K562 (cell line): ENCODE measurements around the gene LRRC4. TPM values are rescaled to one million over a fixed set of nuclear protein-coding genes. Genes with fewer than 3 reads are reported as not detected.

Experiments
- ATF1 ChIP-seq, 2 experiments: fragments of 450-650 bp in 1 of 2; IDR thresholded peaks; 2 replicates each; pipeline ENCODE4 v1.6.1; 2016; ENCODE audit warnings: missing compliant biosample characterization in 1 of 2, missing genetic modification characterization in 1 of 2
- CBFA2T2 ChIP-seq: fragments of 450-650 bp; conservative IDR thresholded peaks from 2 replicates; pipeline ENCODE4 v1.6.1; 2017; ENCODE audit warnings: mild to moderate bottlenecking
- DNMT1 ChIP-seq: fragments of 450-650 bp; IDR thresholded peaks from 2 replicates; pipeline ENCODE4 v1.6.1; 2016; ENCODE audit warnings: antibody characterized with exemption, mild to moderate bottlenecking
- FUS ChIP-seq: fragments of 200-400 bp; formaldehyde crosslinking; optimal IDR thresholded peaks from 2 replicates; pipeline ENCODE3; 2017; ENCODE audit warnings: low read depth, low read length
- GATA2 ChIP-seq: sonication (generic); formaldehyde crosslinking; IDR thresholded peaks from 2 replicates; pipeline ENCODE4 v1.4.0; 2020; ENCODE audit warnings: mild to moderate bottlenecking, missing genetic modification reagents
- HDAC8 ChIP-seq: fragments of 450-650 bp; IDR thresholded peaks from 2 replicates; pipeline ENCODE4 v1.6.1; 2016; ENCODE audit warnings: mild to moderate bottlenecking, missing genetic modification characterization, moderate library complexity, missing compliant biosample characterization
- HLTF ChIP-seq: fragments of 450-650 bp; IDR thresholded peaks from 2 replicates; pipeline ENCODE4 v1.6.1; 2016
- MYNN ChIP-seq, 2 experiments: sonication (generic); formaldehyde crosslinking in 1 of 2; IDR thresholded peaks; 2 replicates each; pipeline versions ENCODE4 v1.5.0 to v1.6.1; 2016 to 2020; ENCODE audit warnings: antibody characterized with exemption in 1 of 2, missing genetic modification reagents in 1 of 2
- NR2C2 ChIP-seq, 2 experiments: fragments of 200-800 bp in 1 of 2; sonication (Bioruptor generic) in 1 of 2; sonication (generic) in 1 of 2; formaldehyde crosslinking in 1 of 2; IDR thresholded peaks; 2 replicates each; pipeline versions ENCODE4 v1.6.1 to v1.8.0; 2016 to 2022; ENCODE audit warnings: mild to moderate bottlenecking in 1 of 2, missing compliant biosample characterization in 1 of 2, missing genetic modification characterization in 1 of 2, missing genetic modification reagents in 1 of 2
- PHB2 ChIP-seq: fragments of 450-650 bp; IDR thresholded peaks from 2 replicates; pipeline ENCODE4 v1.6.1; 2017; ENCODE audit warnings: low read depth
- POLR2AphosphoS2 ChIP-seq: IDR thresholded peaks from 2 replicates; pipeline ENCODE4 v1.6.1; 2012; ENCODE audit warnings: low read length, improper control_type of control experiment
- PURB ChIP-seq: sonication (generic); formaldehyde crosslinking; IDR thresholded peaks from 2 replicates; pipeline ENCODE4 v1.9.0; 2021; ENCODE audit warnings: low read depth, mild to moderate bottlenecking, missing genetic modification reagents
- SMAD1 ChIP-seq: fragments of 150-350 bp; IDR thresholded peaks from 2 replicates; pipeline ENCODE4 v1.6.1; 2014; ENCODE audit warnings: low read length, low read depth; ENCODE audit not compliant: partially characterized antibody
- SMARCA4 ChIP-seq: fragments of 450-650 bp; IDR thresholded peaks from 2 replicates; pipeline ENCODE4 v1.6.1; 2016
- SMARCE1 ChIP-seq: fragments of 450-650 bp; IDR thresholded peaks from 2 replicates; pipeline ENCODE4 v1.7.1; 2016; ENCODE audit warnings: mild to moderate bottlenecking
- SNIP1 ChIP-seq: fragments of 450-650 bp; IDR thresholded peaks from 2 replicates; pipeline ENCODE4 v1.7.1; 2017; ENCODE audit warnings: low read depth, mild to moderate bottlenecking
- TEAD4 ChIP-seq, 2 experiments: sonication (generic) in 1 of 2; formaldehyde crosslinking in 1 of 2; IDR thresholded peaks; 2 replicates each; pipeline versions ENCODE4 v1.6.1 to v1.8.0; 2012 to 2022; ENCODE audit warnings: borderline replicate concordance in 1 of 2, inconsistent platforms in 1 of 2, low read length in 1 of 2, mild to moderate bottlenecking in 1 of 2, missing genetic modification reagents in 1 of 2
- TRIM24 ChIP-seq, 2 experiments: fragments of 450-650 bp; IDR thresholded peaks; 2 replicates each; pipeline ENCODE4 v1.6.1; 2016
- ZNF121 ChIP-seq: sonication (generic); formaldehyde crosslinking; conservative IDR thresholded peaks from 2 replicates; pipeline ENCODE4 v1.8.0; 2022; ENCODE audit warnings: missing genetic modification reagents
- ZNF57 ChIP-seq: fragments of 450-650 bp; formaldehyde crosslinking; IDR thresholded peaks from 2 replicates; pipeline ENCODE4 v1.4.0; 2020; ENCODE audit warnings: mild to moderate bottlenecking, moderate library complexity
- polyA plus RNA-seq, 8 experiments: library from polyadenylated mRNA; depleted of rRNA in 4 of 8; stranded (reverse) in 5 of 8; unstranded in 3 of 8; fragments of >200 nt; fragmentation: Nextera tagmentation in 2 of 8; fragmentation: Illumina TruSeq in 1 of 8; extraction: Ambion mirVana in 2 of 8; extraction: Trizol in 1 of 8; gene quantifications; 2 replicates each; pipeline versions ENCODE4 v1.2.1 to v1.2.3, GENCODE V29; 2011 to 2014; ENCODE audit warnings: inconsistent platforms in 1 of 8, missing spikeins in 1 of 8
- total RNA-seq, 7 experiments: library from RNA; depleted of rRNA in 6 of 7; stranded (reverse); fragments of >200 nt in 6 of 7; fragmentation: Illumina TruSeq in 2 of 7; extraction: Trizol in 2 of 7; gene quantifications; 2 replicates each; pipeline versions ENCODE4 v1.2.1 to v1.2.3, GENCODE V29; 2011 to 2021; ENCODE audit warnings: low replicate concordance in 1 of 7
- TF ChIP-seq, protein P1 (sequence below): fragments of 450-650 bp; IDR thresholded peaks from 2 replicates; pipeline ENCODE4 v1.6.1; 2016; ENCODE audit warnings: antibody characterized with exemption
- TF ChIP-seq, protein P2 (sequence below), 2 experiments: IDR thresholded peaks; 2 replicates each; pipeline ENCODE4 v1.6.1; 2012; ENCODE audit warnings: improper control_type of control experiment in 2 of 2, low read depth in 2 of 2, low read length in 2 of 2, borderline replicate concordance in 1 of 2
- TF ChIP-seq, protein P3 (sequence below): fragments of 250-450 bp; sonication (Bioruptor Pico); IDR thresholded peaks from 2 replicates; pipeline ENCODE4 v1.4.0; 2020; ENCODE audit warnings: mild to moderate bottlenecking, moderate library complexity

The LRRC4 gene
- total and polyA plus RNA-seq, 9 of the 15 experiments (the other 6 are each of a cell fraction or from before 2014, with no cell fraction given): 0.04 to 0.11 TPM; not detected in 7

DNA sequence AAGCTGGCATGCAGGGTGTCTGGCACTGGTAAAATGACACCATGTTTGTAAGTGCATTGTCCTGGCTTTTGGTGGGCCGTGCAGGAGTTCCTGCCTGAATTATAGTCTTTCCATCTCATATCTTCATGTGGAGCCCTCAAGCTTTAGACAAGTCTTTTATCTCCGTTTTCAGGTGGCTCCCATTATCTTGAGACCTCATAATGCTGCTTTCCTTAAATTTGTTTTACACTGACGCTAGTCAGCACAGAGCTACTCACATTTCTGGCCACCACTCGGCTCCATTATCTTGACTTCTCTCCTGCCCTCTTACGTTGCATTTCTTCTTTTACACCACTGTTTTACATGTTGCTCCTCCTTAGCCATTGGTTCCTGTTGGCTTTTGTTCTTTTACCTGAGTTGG, 37.2 kb downstream of the LRRC4 start (continued):
- TF ChIP-seq SMAD1 (no peak), ZNF57 (no peak), CBFA2T2 (peak; percentile 76), FUS (no peak), TEAD4 (IDR thresholded peaks at IDR 0.05; ENCODE audit: low read length) (peak; percentile 79), TEAD4 (CRISPR knock-in tag; IDR thresholded peaks at IDR 0.05; ENCODE audit: borderline replicate concordance) (no peak), ATF1 (CRISPR knock-in tag; IDR thresholded peaks at IDR 0.05) (no peak), ATF1 (tag; IDR thresholded peaks at IDR 0.05) (0 out of 2 replicates have a peak, but pooled peaks have one; percentile 36), SMARCA4 (peak; percentile 72), ZNF121 (CRISPR knock-in tag) (no peak), PURB (CRISPR knock-in tag) (no peak), MYNN (IDR thresholded peaks at IDR 0.05) (0 out of 2 replicates have a peak, but pooled peaks have one; percentile 53), MYNN (CRISPR knock-in tag; IDR thresholded peaks at IDR 0.05) (no peak), GATA2 (CRISPR knock-in tag) (peak; percentile 50), NR2C2 (CRISPR knock-in tag; IDR thresholded peaks at IDR 0.05) (no peak), NR2C2 (tag; IDR thresholded peaks at IDR 0.05) (no peak), PHB2 (no peak), SMARCE1 (peak; percentile 62; the same call in 1 of the 2 replicates), HDAC8 (no peak), TRIM24 (IDR thresholded peaks at IDR 0.05) (peak in 1 of 2 experiments; percentile 46; a peak in 1 of 4 replicates), HLTF (no peak), DNMT1 (no peak), POLR2AphosphoS2 (no peak), SNIP1 (no peak)
- TF ChIP-seq, protein P1, sequence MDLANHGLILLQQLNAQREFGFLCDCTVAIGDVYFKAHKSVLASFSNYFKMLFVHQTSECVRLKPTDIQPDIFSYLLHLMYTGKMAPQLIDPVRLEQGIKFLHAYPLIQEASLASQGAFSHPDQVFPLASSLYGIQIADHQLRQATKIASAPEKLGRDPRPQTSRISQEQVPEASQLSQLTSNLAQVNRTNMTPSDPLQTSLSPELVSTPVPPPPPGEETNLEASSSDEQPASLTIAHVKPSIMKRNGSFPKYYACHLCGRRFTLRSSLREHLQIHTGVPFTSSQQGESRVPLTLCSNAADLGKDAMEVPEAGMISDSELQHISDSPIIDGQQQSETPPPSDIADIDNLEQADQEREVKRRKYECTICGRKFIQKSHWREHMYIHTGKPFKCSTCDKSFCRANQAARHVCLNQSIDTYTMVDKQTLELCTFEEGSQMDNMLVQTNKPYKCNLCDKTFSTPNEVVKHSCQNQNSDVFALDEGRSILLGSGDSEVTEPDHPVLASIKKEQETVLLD: no peak
- TF ChIP-seq, protein P2, sequence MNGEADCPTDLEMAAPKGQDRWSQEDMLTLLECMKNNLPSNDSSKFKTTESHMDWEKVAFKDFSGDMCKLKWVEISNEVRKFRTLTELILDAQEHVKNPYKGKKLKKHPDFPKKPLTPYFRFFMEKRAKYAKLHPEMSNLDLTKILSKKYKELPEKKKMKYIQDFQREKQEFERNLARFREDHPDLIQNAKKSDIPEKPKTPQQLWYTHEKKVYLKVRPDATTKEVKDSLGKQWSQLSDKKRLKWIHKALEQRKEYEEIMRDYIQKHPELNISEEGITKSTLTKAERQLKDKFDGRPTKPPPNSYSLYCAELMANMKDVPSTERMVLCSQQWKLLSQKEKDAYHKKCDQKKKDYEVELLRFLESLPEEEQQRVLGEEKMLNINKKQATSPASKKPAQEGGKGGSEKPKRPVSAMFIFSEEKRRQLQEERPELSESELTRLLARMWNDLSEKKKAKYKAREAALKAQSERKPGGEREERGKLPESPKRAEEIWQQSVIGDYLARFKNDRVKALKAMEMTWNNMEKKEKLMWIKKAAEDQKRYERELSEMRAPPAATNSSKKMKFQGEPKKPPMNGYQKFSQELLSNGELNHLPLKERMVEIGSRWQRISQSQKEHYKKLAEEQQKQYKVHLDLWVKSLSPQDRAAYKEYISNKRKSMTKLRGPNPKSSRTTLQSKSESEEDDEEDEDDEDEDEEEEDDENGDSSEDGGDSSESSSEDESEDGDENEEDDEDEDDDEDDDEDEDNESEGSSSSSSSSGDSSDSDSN (IDR thresholded peaks at IDR 0.05; ENCODE audit: borderline replicate concordance in 1 of 2, low read depth in 2 of 2, low read length in 2 of 2): no peak
- TF ChIP-seq, protein P3, sequence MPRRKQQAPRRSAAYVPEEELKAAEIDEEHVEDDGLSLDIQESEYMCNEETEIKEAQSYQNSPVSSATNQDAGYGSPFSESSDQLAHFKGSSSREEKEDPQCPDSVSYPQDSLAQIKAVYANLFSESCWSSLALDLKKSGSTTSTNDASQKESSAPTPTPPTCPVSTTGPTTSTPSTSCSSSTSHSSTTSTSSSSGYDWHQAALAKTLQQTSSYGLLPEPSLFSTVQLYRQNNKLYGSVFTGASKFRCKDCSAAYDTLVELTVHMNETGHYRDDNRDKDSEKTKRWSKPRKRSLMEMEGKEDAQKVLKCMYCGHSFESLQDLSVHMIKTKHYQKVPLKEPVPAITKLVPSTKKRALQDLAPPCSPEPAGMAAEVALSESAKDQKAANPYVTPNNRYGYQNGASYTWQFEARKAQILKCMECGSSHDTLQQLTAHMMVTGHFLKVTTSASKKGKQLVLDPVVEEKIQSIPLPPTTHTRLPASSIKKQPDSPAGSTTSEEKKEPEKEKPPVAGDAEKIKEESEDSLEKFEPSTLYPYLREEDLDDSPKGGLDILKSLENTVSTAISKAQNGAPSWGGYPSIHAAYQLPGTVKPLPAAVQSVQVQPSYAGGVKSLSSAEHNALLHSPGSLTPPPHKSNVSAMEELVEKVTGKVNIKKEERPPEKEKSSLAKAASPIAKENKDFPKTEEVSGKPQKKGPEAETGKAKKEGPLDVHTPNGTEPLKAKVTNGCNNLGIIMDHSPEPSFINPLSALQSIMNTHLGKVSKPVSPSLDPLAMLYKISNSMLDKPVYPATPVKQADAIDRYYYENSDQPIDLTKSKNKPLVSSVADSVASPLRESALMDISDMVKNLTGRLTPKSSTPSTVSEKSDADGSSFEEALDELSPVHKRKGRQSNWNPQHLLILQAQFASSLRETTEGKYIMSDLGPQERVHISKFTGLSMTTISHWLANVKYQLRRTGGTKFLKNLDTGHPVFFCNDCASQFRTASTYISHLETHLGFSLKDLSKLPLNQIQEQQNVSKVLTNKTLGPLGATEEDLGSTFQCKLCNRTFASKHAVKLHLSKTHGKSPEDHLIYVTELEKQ (CRISPR knock-in tag): no peak
